Measurements from ENCODE around the gene NCOA5.
A peak's percentile ranks its signal among the peaks of the same experiment; 100 is the strongest.

The NCOA5 gene

DNA sequence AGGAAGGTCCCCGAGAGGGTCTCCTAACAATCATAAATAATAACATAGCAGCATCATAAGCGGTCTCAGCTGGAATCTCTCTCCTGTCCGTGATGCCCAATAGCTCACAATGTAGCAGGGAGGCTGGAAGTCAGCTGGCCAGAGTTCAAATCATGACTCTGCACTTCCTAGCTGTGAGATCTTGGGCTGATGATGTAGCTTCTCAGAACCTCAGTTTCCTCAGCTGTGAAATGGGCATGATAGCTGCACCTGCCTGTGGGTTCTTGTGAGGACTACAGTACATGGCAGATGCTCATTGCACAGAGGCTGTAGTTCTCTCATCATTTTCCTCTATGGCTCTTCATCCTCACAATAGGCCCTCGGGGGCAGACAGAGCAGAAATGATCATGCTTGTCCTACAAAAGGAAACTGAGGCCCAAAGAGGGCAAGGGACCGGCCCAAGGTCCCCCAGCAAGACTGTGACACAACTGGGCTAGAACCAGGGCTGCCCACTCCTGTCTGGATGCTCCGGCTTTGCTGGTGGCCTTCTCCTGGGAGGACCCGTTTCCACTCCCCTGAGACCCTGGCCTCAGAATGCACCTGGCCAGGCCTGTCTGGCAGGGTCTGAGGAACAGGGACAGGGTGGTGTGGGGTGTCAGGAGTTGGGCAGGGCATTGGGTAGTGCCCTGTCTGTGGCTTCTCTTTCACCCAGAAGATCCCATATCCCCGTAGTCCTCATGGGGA, 43.0 kb downstream of the NCOA5 start:
- TF ChIP-seq CTCF (IDR thresholded peaks at IDR 0.05; ENCODE audit: extremely low read depth, missing control alignments) = no peak

DNA sequence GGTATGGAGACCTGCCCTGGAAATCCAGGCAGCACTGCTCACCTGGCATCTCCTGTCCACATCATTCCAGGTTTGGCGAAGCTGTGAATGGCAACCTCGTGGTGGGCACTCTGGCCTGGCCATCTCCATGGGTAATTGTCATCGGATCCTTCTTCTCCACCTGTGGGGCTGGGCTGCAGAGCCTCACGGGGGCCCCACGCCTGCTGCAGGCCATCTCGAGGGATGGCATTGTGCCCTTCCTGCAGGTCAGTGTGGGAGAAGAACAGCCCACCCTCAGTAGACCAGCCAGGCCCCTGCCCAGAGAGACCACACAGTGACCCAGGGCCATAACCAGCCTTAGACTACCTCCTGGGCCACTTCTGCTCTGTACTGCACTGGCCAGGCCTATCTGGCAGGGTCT, 44.9 kb downstream of the NCOA5 start:
- TF ChIP-seq CTCF (IDR thresholded peaks at IDR 0.05; ENCODE audit: extremely low read depth, missing control alignments) = no peak
- DNase-seq (ENCODE audit: low spot score) = no peak

More for the DNA sequence above, 43.0 kb downstream of the NCOA5 start:
- DNase-seq (ENCODE audit: low spot score) = no peak

DNA sequence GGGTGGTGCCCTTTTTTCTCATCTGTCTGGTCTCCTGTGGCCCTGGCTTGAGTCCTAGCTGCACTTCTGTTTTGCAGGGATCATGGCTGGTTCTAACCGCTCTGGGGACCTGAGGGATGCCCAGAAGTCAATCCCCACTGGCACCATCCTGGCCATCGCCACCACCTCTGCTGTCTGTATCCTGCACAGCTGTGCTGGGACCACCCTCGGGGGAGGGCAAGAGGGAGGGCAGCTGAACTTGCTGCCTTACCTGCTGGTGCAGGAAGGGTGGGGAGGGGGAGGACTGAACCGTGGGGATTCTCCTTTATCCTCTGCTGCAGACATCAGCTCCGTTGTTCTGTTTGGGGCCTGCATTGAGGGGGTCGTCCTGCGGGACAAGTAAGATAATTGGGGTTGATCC, 46.2 kb downstream of the NCOA5 start:
- no peak for DNase-seq (ENCODE audit: low spot score)
- no peak for TF ChIP-seq CTCF (IDR thresholded peaks at IDR 0.05; ENCODE audit: extremely low read depth, missing control alignments)

GRCh38 chr20:46040902-46041535, 48.7 kb downstream of the NCOA5 start:
- peak; percentile 67 for DNase-seq (ENCODE audit: low spot score)
- TF ChIP-seq CTCF (IDR thresholded peaks at IDR 0.05; ENCODE audit: extremely low read depth, missing control alignments) = no peak

DNA sequence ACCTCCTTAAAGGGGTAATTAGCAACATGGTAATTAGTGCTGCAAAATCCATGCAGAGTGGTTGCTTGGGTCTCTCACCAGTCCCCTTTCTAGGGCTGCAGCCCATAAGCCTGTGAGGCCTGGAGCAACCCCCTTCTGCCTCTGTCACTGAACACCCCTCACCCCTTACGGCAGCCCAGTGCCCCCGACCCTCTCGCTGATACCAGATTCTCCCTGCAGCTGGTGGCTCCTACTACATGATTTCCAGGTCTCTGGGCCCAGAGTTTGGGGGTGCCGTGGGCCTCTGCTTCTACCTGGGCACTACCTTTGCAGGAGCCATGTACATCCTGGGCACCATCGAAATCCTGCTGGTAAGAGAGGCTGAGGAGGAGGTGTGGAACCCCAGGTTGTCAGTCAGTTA, 52.7 kb downstream of the NCOA5 start:
- TF ChIP-seq CTCF (IDR thresholded peaks at IDR 0.05; ENCODE audit: extremely low read depth, missing control alignments) = no peak
- DNase-seq (ENCODE audit: low spot score) = no peak

DNA sequence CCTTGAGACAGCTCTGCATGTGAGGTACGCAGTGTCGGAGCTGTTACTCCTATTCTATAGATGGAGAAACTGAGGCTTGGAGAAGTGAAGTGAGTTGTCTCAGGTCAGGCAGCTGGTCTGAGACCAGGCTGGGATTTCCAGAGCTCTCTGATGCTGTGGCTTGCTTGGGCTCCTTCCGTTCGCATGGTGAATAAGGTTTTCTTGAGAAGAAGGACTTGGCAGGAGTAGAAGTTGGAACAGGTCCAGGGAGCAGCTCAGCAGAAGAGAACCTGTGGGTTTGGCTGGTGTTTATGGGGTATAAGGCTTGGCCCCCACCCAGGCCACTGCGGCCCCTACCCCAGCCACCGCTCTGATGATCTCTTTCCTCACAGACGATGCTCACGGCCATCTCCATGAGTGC, 53.4 kb downstream of the NCOA5 start:
- no peak for TF ChIP-seq CTCF (IDR thresholded peaks at IDR 0.05; ENCODE audit: extremely low read depth, missing control alignments)
- DNase-seq (ENCODE audit: low spot score) = no peak

DNA sequence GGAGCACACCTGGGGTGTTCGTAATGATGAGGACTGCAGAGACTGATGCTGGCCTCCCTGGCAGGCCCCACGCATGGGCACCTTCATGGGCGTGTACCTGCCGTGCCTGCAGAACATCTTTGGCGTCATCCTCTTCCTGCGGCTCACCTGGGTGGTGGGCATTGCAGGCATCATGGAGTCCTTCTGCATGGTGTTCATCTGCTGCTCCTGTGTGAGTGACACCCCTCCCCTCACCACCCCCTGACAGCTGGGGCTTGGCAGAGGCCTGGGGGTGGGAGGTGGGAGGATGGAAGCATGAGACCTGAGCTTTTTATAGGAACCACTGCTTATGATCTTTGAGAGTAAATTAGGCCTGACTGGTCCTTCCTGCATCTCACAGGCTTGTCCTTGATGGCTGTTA, 54.0 kb downstream of the NCOA5 start:
- TF ChIP-seq CTCF (IDR thresholded peaks at IDR 0.05; ENCODE audit: extremely low read depth, missing control alignments) = no peak
- no peak for DNase-seq (ENCODE audit: low spot score)
